C4-2B (cell line): Measurements from ENCODE around the gene NF2.

ENCODE experiments used
- CTCF ChIP-seq: fragments of 450-650 bp; conservative IDR thresholded peaks from 2 replicates; pipeline ENCODE4 v1.5.1; 2017; ENCODE audit warnings: mild to moderate bottlenecking
- ZFX ChIP-seq: fragments of 450-650 bp; IDR thresholded peaks from 2 replicates; pipeline ENCODE4 v1.6.1; 2017

DNA sequence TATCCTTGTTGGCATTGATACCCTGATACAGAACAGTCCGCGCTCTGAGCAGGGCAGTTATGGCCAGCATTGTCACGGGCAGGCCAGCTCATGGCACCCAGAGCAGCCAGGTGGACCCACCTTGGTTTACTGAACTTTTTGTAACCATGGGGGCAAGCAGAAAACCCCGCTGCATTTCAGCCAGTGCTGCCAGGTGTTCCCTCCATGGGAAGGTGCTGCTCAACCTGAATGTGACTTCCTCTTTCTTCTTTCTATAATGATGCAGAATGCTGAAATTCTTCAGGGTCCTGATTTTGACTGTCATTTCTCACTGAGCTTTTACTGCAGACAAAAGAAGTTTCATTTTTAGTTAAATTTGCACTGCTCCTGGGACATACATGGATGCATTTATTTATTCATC, 80.8 kb downstream of the NF2 start:
- no peak for TF ChIP-seq CTCF
- no peak for TF ChIP-seq ZFX
